ENCODE measurements around the gene CD2.
A peak's percentile ranks its signal among the peaks of the same experiment; 100 is the strongest.

Gene CD2

GRCh38 chr1:116726872-116727820, 27.1 kb upstream of the CD2 start:
- no peak for DNase-seq (ENCODE audit: low read depth in 4 of 4, low spot score in 1 of 4)

GRCh38 chr1:116731439-116731838, 22.8 kb upstream of the CD2 start:
- DNase-seq (ENCODE audit: low read depth in 4 of 4, low spot score in 1 of 4): no peak

- no peak for DNase-seq (ENCODE audit: low read depth in 4 of 4, low spot score in 1 of 4)
Observed at GRCh38 chr1:116732726-116733125, 21.5 kb upstream of the CD2 start.

GRCh38 chr1:116733476-116734365, 20.5 kb upstream of the CD2 start:
- DNase-seq (ENCODE audit: low read depth in 4 of 4, low spot score in 1 of 4): no peak

- no peak for DNase-seq (ENCODE audit: low read depth in 4 of 4, low spot score in 1 of 4)
Observed at GRCh38 chr1:116735246-116735645, 19.0 kb upstream of the CD2 start.

GRCh38 chr1:116737020-116737854, 17.0 kb upstream of the CD2 start:
- DNase-seq (ENCODE audit: low read depth in 4 of 4, low spot score in 1 of 4): peak in 2 of 4 experiments; percentile 48 to 53

GRCh38 chr1:116737855-116738321, 16.3 kb upstream of the CD2 start:
- DNase-seq (ENCODE audit: low read depth in 4 of 4, low spot score in 1 of 4): no peak

- DNase-seq (ENCODE audit: low read depth in 4 of 4, low spot score in 1 of 4): no peak
Observed at GRCh38 chr1:116738673-116739370, 15.4 kb upstream of the CD2 start.

GRCh38 chr1:116739371-116740012, 14.7 kb upstream of the CD2 start:
- DNase-seq (ENCODE audit: low read depth in 4 of 4, low spot score in 1 of 4): no peak

GRCh38 chr1:116740296-116740695, 13.9 kb upstream of the CD2 start:
- DNase-seq (ENCODE audit: low read depth in 4 of 4, low spot score in 1 of 4): no peak

GRCh38 chr1:116740746-116741145, 13.5 kb upstream of the CD2 start:
- DNase-seq (ENCODE audit: low read depth in 4 of 4, low spot score in 1 of 4): no peak

- DNase-seq (ENCODE audit: low read depth in 4 of 4, low spot score in 1 of 4): no peak
Observed at GRCh38 chr1:116741836-116742565, 12.2 kb upstream of the CD2 start.

GRCh38 chr1:116743535-116743934, 10.7 kb upstream of the CD2 start:
- no peak for DNase-seq (ENCODE audit: low read depth in 4 of 4, low spot score in 1 of 4)

GRCh38 chr1:116748272-116748671, 6.0 kb upstream of the CD2 start:
- no peak for DNase-seq (ENCODE audit: low read depth in 4 of 4, low spot score in 1 of 4)

- DNase-seq (ENCODE audit: low read depth in 4 of 4, low spot score in 1 of 4): no peak
Observed at GRCh38 chr1:116751146-116751545, 3.1 kb upstream of the CD2 start.

- DNase-seq (ENCODE audit: low read depth in 4 of 4, low spot score in 1 of 4): no peak
Observed at GRCh38 chr1:116751621-116752020, 2.6 kb upstream of the CD2 start.

- no peak for DNase-seq (ENCODE audit: low read depth in 4 of 4, low spot score in 1 of 4)
Observed at GRCh38 chr1:116753312-116753711, 918 bp upstream of the CD2 start.

GRCh38 chr1:116755066-116755465, 836 bp downstream of the CD2 start:
- DNase-seq (ENCODE audit: low read depth in 4 of 4, low spot score in 1 of 4): no peak

- DNase-seq (ENCODE audit: low read depth in 4 of 4, low spot score in 1 of 4): no peak
Observed at GRCh38 chr1:116755681-116756080, 1.5 kb downstream of the CD2 start.

Measured in stimulated activated CD4-positive, alpha-beta T cell treated with anti-CD3 and anti-CD28 coated beads, Interleukin-1b, Interleukin-23, amount 100 ng/mL, for 24 hours (primary cell).